ENCODE measurements around the gene INO80D.

- no peak for TF ChIP-seq CTCF (IDR thresholded peaks at IDR 0.05)
- TF ChIP-seq ZFX (IDR thresholded peaks at IDR 0.05; ENCODE audit: borderline replicate concordance), result no peak
Observed at GRCh38 chr2:205957452-205958154, 128.4 kb downstream of the INO80D start.
